GM18870 (cell line): ENCODE measurements around the gene KIDINS220.

Source experiments
- ATAC-seq: cut with Tn5 transposase; IDR thresholded peaks from one replicate; pipeline ENCODE4 v1.9.1; 2021; ENCODE audit warnings: moderate library complexity; ENCODE audit not compliant: unreplicated experiment

KIDINS220 gene

GRCh38 chr2:8836971-8837794 is at the start of gene KIDINS220:
Gene KIDINS220 (minus strand): TSS chr2:8837613. CDS start chr2:8827093, 10,520 bp downstream.
- peak; percentile 56 for ATAC-seq

- ATAC-seq = no peak
Measured at GRCh38 chr2:8886876-8887275, 49.5 kb upstream of the KIDINS220 start.

DNA sequence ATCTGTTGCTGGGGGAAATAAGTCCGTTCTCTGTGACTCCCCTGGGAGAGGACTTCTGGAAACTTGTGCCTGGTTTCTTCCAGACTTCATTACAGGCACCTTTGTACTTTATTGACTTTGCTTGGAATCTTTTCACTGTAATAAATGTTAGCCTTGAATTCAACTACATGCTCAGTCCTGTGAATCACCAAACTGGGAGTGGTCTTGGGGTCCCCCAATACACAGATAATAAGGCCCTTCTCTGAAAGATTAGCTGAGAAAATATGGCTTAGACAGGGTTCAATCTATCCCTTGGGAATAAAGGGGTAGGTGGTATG is 48.7 kb upstream of the KIDINS220 start:
- ATAC-seq = no peak

GRCh38 chr2:8885449-8886201 is 48.2 kb upstream of the KIDINS220 start:
- no peak for ATAC-seq

DNA sequence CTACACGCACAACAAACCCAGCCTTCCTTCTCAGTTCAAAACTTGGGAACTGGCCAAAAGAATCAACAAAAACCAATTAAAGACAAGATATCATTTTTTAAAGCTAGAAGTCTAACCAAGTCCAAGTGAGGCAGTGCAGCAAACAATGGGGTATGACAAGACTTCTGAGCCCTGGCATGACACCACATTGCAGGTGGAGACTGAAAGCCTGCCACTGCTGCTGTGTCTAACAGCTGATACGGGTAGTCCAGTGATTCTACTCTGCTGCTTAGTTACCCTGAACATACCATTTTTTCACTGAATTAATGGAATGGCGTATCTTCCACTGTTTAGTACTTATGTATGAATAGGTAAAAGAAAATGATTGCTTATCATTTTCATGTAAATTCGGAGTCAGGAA is 47.4 kb upstream of the KIDINS220 start:
- no peak for ATAC-seq

- no peak for ATAC-seq
Measured at GRCh38 chr2:8882094-8882493, 44.7 kb upstream of the KIDINS220 start.

DNA sequence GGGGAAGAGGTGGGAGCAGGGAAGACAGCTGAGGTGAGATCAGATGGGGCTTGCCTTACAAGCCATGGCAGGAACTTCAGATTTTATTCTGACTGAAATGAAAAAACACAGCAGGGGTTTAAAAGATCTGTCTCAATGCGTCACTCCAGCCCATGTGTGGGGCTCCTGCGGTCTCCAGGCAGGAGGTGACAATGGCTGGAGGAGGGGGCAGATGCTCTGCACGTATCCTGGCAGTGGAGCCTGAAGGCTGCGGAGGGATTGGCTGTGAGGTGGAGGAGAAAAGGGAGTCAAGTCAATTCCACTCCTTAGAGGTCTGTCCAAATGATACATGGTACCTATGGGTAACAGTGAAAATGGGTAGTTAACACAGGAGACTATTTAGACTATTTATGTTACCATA is 40.5 kb upstream of the KIDINS220 start:
- ATAC-seq = no peak

DNA sequence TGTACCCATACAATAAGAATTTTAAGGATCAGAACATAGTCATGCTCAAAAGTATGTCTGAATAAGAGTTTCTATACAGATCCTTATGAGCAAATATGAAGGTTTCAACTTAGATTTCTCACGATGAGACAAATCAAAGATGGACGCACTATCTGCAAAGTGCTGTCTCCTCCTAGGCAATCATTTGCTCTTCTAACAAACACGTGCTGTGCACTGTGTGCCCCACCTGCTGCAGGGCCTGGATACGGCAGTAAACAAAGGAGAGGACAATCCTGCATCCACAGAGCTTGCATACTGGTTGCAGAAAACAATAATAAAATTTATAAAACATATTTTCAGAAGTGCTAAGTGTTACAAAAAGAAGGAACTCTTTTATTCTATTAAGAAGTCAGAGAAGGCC is 39.9 kb upstream of the KIDINS220 start:
- ATAC-seq = no peak

- no peak for ATAC-seq
Measured at GRCh38 chr2:8876628-8877027, 39.2 kb upstream of the KIDINS220 start.

DNA sequence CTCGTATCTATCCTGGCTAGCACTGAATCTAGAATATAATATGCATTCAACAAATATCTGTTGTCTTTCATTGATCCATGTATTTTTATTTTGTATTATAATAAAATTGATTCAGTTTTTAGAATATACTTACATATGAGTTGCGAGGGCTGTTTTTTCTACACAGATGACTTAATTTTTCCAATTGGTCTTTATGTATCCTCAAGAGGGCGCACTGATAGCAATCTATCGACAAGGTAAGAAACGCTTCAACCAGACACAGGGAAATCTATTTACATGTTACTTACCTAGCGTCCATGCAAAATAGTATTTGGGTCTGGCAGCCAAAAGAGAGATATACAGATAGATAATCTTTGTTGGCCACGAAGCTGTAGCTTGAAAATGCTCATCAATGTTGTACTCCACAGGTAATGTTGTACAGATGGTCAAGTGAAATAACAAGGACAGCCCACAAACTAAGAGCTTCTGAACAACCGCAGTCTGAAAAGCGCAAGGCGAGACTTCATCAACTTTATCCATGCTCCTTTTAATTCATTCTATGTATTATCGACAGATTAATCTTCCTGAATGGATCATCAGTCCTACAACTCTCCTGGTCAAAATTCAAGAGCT is 35.5 kb upstream of the KIDINS220 start:
- no peak for ATAC-seq

DNA sequence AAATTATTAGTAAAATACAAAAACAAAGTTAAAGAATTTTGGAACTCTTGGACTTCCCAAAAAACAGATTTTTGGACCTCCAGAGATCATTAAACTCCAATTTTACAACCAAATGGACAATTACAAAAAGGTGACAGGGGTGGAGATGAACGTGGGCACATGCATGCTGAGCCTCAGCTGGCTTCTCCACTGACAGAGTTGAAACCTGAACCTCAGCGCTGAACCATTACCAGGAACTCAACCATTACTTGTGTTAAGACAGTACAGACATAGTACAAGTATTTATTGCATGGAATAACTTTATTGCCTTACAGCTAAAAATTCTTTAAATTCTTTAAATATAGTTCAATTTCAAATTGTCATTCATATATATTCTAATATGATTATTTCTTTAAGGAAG is 33.0 kb upstream of the KIDINS220 start:
- no peak for ATAC-seq

- no peak for ATAC-seq
Measured at GRCh38 chr2:8867363-8867762, 29.9 kb upstream of the KIDINS220 start.

- no peak for ATAC-seq
Measured at GRCh38 chr2:8863331-8863953, 26.0 kb upstream of the KIDINS220 start.

- ATAC-seq = no peak
Measured at GRCh38 chr2:8862230-8862629, 24.8 kb upstream of the KIDINS220 start.

DNA sequence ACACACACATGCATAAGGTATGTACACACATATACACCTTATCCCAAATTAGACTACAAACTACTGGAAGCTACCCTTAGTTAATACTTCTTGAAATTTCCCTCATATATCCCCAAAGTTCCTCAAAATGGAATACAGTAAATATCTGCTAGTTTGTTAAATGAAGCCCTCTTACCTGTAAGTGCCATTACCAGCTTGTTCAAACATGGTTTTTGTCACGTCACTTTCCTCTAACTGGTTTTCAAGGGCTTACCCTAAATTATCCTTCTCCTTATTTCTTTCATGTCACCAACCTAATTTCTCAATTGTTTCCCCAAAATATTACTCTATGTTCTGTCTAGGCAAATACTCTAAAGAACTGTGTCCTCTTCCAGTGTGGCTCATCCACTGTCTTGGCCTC is 24.4 kb upstream of the KIDINS220 start:
- ATAC-seq = no peak

DNA sequence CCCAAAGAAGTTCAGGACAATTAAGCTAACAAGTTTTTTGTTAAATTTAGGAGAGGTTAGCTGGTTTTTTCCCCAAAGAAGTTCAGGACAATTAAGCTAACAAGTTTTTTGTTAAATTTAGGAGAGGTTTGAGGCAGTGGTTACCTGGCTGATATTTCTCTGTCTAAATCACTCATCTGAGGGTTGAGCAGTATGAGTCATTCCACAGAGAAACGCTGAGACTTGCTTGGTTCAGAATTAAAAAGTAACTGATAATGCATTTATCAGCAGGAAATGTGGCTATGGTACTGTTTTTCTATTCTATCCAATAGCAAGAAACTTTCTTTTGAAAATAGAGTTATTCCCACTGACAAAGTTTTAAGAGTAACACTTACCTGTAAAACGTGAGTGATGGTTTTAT is 22.8 kb upstream of the KIDINS220 start:
- ATAC-seq = peak; percentile 74

DNA sequence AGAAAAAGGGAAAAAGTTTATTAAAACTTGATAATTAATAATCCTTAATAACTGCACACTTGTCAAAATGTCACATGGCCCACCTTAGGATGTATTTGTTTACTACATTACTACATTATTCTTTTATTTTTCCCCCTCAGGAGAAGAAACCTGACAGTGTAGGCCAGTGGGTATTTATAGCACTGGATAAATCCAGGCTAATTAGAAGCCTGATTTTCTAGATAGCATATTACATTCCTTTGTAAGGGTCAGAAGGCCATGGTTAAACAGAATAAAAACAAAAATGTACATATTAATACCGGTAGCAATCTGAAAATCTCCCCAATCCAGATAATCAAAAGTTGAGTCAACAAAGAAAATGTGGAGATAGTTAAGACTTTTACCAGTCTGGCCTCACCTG is 21.5 kb upstream of the KIDINS220 start:
- no peak for ATAC-seq

GRCh38 chr2:8858264-8858663 is 20.9 kb upstream of the KIDINS220 start:
- no peak for ATAC-seq

DNA sequence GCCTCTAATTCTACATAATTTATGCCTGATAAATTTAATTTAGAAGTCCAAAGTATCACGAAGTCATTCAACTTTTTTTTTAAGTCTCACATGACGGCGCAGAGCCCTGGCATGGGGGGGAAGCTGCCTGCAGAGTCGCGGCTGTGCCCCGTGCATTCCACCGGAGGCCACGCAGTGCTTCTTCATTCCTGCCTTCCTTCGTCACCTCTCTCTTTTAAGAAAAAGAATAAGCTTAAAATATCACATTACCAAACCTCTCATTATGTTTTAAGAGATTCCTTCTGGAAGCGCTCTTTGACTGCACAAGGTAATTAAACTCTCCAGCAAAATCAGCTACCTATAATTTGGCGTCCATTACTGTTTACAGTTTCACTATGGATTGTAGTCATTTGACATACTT is 20.3 kb upstream of the KIDINS220 start:
- ATAC-seq = no peak

DNA sequence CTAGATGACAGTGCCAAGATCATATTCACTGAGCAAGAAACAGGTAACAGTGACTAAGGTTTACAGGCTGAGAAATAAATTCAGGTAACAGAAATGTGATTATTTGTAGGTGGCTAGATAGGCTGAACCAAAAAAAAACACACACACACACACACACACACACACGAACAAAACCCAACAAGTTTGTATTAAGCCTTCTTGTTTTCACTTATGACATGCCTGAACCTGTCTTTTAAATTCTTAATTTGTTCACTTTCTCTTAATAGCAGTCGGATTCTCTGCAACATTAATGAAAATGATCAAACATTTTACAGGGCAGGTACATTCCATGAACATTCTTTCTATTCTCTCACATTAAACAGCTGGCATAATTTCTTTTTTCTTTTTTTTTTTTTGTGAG is 18.8 kb upstream of the KIDINS220 start:
- no peak for ATAC-seq

DNA sequence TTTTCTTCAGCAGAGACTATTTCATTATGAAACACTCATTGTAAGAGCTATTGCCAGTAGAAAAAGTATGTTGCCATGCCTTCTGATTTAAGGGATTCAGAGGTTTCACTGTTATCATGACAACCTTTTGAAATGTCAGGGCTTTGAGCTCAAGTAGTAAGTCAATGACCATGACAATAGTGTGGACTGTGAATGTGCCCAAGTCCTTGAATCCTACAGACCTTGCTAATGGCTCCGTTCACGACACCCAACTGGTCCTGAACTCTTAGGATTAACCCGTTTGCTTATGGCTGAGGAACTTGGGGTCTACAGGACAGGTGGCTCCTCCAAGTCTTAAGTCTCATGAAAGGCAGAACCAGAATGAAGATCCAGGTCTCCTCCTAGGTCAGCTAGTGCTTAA is 17.6 kb upstream of the KIDINS220 start:
- no peak for ATAC-seq

DNA sequence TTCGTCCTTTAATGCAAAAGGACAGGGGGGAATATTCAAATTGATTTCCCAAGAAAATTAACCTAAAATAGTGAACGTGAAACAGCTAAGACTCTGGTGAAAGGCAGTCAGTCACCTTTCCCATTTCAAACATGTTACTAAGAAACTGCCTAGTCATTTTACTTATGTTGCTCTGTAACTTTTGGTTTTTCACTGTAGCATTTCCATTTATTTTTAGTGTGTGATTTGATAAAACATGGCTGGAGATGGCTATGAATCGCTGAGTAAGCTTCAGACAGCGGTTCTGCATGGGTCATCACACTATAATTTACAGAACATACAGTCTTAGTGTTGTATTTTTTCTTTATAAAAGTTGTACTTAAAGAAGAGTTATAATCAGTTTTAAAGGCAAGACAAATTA is 16.0 kb upstream of the KIDINS220 start:
- no peak for ATAC-seq
